Cortex of kidney (tissue), 1 donor: Measurements from ENCODE around the gene NANS.
"Not testable (repeated sequence)": the region's sequence is repeated elsewhere in the genome, so short reads cannot be mapped to it uniquely, and the experiment has no call there.

Experiments used
- DNase-seq: peaks from one replicate; lab custom pipeline; 2025; lab: John Stamatoyannopoulos, UW

The NANS gene

GRCh38 chr9:98039607-98040017 lies 16.9 kb upstream of the NANS start:
- DNase-seq: no peak

GRCh38 chr9:98040212-98040611 lies 16.3 kb upstream of the NANS start:
- no peak for DNase-seq

- no peak for DNase-seq
Observed at GRCh38 chr9:98043915-98044314, 12.6 kb upstream of the NANS start.

- DNase-seq: no peak
Observed at GRCh38 chr9:98045234-98046179, 11.0 kb upstream of the NANS start.

DNA sequence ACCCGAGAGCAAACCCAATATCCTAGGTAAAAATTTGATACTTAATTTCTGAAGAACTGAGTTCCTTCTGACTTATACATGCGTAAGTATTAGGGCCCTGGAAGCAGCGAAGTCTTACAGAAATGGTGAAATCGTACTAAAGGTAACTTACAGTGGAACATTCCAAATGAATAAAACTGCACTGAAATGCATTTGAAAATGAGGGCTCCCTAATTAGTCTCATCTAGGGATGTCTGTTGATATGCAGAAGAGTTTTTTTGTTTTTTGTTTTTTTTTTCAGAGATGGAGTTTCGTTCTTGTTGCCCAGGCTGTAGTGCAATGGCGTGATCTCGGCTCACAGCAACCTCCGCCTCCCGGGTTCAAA lies 10.4 kb upstream of the NANS start:
- DNase-seq: no peak

- DNase-seq: no peak
Observed at GRCh38 chr9:98047002-98047401, 9.5 kb upstream of the NANS start.

GRCh38 chr9:98049288-98050072 lies 7.1 kb upstream of the NANS start:
- DNase-seq: no peak

DNA sequence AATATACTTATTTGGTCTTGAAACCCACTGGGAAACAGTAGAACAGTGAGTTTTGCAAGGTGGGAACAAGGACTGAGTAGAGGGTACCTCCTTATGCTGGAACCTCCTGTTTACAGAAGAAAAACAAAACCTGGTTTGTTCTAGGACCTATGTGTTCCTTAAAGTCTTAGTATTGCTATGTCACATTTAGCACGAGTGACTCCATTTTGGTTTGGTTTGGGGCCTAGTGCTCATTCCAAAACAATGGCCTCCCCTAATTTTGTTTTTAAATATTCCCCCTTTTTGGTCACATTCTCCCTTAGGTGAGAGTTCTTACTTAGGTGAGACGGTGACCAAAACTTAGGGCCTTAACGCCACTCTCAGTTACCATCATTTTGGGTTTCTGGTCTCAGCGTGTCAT lies 6.2 kb upstream of the NANS start:
- no peak for DNase-seq

- no peak for DNase-seq
Observed at GRCh38 chr9:98054376-98054951, 2.1 kb upstream of the NANS start.

GRCh38 chr9:98057138-98057799 lies 737 bp downstream of the NANS start:
- no peak for DNase-seq

DNA sequence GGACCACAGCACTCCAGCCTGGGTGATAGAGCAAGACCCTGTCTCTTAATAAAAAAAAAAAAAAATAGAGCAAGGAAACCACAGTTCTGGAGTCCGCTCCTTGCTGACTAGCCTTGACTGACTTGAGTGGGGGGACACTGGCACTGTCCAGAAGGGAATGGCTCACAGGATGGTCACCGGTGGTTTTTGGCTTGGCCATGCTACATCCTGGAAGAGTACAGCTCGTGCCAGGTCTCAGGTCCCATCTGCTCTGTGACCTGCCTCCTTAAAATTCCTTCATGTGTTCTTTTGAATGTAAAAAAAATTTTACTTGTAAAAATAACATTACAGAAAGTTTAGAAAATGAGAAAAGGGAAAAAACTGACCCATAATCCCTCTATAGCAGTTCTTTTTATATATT lies 5.6 kb downstream of the NANS start:
- no peak for DNase-seq

DNA sequence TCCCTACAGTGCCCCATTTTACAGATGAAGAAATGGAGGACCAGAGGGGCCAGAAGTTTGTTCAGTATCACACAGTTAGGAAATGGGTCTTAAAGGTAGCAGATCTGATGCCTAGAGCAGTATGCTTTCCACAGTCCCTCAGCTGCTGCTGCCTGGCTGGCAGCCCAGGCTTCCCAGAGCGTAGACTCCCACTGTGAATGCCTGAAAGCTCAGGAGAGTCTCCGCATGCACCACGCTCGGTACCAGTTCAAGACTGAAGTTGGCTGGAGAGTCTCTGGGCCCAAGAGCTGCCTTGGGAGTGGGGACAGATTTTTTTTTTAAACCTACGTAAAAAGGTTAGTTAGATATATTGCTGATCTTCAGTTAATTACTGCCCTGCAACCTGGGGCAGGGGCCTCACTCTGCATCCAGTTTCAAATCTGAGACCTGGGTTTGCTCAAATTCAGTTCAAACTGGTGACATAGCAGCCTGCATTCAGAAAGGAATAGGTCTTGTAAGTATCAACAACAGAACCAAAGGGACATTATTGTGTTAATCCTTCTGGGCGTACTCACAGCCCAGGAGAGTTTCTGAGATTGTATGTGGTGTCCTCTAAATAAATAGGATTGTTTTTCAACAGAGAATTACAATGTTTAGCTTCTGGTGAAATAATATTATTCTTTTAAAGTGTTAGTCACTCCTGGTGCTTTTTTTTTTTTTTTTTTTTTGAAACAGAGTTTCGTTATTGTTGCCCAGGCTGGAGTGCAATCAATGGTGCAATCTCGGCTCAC lies 8.3 kb downstream of the NANS start:
- DNase-seq: no peak

- DNase-seq: no peak
Observed at GRCh38 chr9:98066235-98066634, 9.7 kb downstream of the NANS start.

DNA sequence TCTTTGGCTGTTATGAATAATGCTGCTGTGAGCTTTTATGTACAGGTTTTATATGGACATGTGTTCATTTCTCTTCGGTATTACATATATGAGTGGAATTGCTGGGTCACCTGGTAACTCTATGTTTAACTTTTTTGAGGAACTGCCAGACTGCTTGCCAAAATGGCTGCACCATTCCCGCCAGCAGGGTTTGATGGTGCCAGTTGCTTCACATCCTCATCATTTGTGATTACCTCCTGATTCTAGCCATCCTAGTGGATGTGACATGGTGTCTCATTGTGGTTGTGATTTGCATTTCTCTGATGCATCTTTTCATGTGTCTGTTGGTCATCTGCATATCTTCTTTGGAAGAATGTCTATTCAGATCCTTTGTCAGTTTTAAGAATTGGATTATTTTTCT lies 10.7 kb downstream of the NANS start:
- DNase-seq: no peak

DNA sequence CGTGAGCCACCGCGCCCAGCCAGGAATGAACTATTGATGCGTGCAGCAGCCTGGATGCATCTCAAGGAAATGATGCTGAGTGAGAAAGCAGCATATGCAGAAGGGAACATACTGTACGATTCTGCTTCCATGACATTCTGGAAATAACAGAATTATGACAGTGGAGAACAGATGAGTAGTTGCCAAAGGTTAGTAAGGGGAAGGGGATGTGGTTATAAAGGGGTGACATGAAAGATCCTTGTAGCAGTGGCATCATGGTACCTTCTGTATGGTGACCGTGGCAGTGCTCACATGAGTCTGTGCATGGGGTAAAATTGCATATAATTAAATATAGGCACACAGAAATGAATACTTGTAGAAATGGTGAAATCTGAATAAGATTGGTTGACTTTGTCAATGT lies 13.0 kb downstream of the NANS start:
- DNase-seq: no peak

DNA sequence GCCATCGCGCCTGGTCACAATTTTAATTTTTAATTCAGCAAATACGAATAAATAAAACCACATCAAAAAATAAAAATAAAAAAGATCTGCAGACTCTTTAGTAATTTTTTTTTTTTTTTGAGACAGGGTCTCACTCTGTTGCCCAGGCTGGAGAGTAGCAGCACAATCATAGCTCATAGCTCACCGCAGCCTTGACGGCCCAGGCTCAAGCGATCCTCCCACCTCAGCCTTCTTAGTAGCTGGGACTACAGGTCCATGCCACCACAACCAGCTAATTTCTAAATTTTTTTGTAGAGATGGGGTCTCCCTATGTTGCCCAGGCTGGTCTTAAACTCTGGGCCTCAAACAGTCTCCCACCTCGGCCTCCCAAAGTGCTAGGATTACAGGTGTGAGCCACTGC lies 14.2 kb downstream of the NANS start:
- no peak for DNase-seq

- DNase-seq: no peak
Observed at GRCh38 chr9:98071737-98072136, 15.2 kb downstream of the NANS start.

DNA sequence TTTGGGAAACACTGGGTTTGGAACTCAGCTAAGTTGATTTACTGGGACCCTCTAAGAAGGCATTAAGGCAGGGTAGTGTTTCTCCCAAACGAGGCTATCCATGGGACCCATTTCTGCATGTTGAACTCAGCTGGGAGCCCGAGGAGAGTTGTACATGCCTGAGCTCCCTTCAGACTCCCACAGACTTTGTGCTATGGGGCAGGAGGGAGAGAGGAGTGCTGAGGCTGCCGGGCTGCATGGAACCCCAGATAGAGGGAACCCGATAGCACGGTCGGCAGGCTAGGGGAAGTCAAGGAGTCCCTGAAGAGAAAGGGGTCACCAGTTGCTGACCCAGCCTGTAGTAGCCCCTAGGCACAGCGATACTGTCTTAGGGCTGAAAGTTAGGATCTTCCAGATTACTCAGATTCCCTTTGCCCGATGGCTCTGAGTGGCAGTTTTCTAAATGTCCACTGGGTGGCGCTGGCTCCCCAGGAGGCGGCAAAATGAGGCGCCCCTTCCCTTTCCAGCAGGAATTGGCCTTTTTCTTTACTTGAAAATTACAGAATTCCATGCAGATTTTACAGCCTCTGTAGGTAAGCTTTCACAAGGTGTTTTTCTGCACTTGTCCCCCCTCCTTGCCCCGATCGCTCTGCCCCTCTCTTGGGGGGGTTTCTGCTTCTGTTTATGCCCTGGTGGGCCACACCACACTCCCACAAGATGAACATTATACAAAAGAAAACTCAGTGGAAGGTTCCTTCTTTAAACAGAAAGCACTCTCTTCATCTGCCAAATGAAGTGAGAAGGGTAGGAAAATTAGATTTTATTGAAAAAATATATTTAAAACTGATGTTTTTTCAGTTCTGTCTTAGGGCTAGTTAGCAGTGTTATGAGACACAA lies 17.8 kb downstream of the NANS start:
- no peak for DNase-seq

GRCh38 chr9:98075332-98075805 lies 18.8 kb downstream of the NANS start:
- no peak for DNase-seq

DNA sequence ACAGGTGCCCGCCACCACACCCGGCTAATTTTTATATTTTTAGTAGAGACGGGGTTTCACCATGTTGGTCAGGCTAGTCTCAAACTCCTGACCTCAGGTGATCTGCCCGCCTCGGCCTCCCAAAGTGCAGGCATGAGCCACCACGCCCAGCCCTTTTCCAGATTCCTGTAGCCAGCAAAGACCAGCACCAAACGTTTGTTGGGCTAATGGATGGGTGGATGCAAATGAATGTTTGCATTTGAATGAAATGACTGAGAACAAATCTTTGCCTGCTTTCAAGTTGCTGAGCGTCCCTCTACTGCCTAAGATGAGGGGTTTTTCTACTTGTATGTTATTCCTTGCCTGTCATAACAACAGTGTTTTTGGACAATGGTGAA lies 20.0 kb downstream of the NANS start:
- not testable (repeated sequence) for DNase-seq
